Ammon's horn (tissue), 1 donor: ENCODE results near the gene MGAT1.
"Not testable (repeated sequence)": the region's sequence is repeated elsewhere in the genome, so short reads cannot be mapped to it uniquely, and the experiment has no call there.

ENCODE experiments used
- DNase-seq: peaks from one replicate; pipeline ENCODE4 v3.0.0-alpha.2; 2016; ENCODE audit warnings: low spot score

Gene MGAT1

GRCh38 chr5:180804129-180804618, 1.6 kb upstream of the MGAT1 start:
- DNase-seq: no peak

- peak; percentile 76 for DNase-seq
Measured at GRCh38 chr5:180803181-180804128, 849 bp upstream of the MGAT1 start.

- no peak for DNase-seq
Measured at GRCh38 chr5:180801596-180802324, 846 bp downstream of the MGAT1 start.

GRCh38 chr5:180799902-180800801, 2.5 kb downstream of the MGAT1 start:
- DNase-seq: no peak

- DNase-seq: no peak
Measured at GRCh38 chr5:180799194-180799593, 3.4 kb downstream of the MGAT1 start.

GRCh38 chr5:180798193-180798592, 4.4 kb downstream of the MGAT1 start:
- no peak for DNase-seq

GRCh38 chr5:180797256-180798192, 5.1 kb downstream of the MGAT1 start:
- DNase-seq: no peak

- no peak for DNase-seq
Measured at GRCh38 chr5:180795771-180796313, 6.8 kb downstream of the MGAT1 start.

GRCh38 chr5:180792965-180793287, 9.7 kb downstream of the MGAT1 start:
- DNase-seq: no peak

- no peak for DNase-seq
Measured at GRCh38 chr5:180792287-180792964, 10.2 kb downstream of the MGAT1 start.

GRCh38 chr5:180791611-180792213, 10.9 kb downstream of the MGAT1 start:
- no peak for DNase-seq

GRCh38 chr5:180790524-180790923, 12.1 kb downstream of the MGAT1 start:
- no peak for DNase-seq

- DNase-seq: no peak
Measured at GRCh38 chr5:180790020-180790419, 12.6 kb downstream of the MGAT1 start.

GRCh38 chr5:180788651-180789410, 13.8 kb downstream of the MGAT1 start:
- DNase-seq: not testable (repeated sequence)

- no peak for DNase-seq
Measured at GRCh38 chr5:180787711-180788431, 14.7 kb downstream of the MGAT1 start.

- DNase-seq: no peak
Measured at GRCh38 chr5:180786531-180787398, 15.8 kb downstream of the MGAT1 start.

GRCh38 chr5:180785794-180786221, 16.8 kb downstream of the MGAT1 start:
- no peak for DNase-seq
